ENCODE measurements around the gene EXOC3L1. TPM values are rescaled to one million over a fixed set of nuclear protein-coding genes. Genes with fewer than 3 reads are reported as not detected.

The EXOC3L1 gene
- total RNA-seq, 1 experiment from 2014 or later = not detected

- Histone ChIP-seq H3K4me1 (replicated peaks) (no peaks in the 10 kb centered on the region), H3K27me3 (replicated peaks) (no peaks in the 10 kb centered on the region), H3K4me3 (no peak overlapping the region), H3K27ac (no peak overlapping the region), H3K36me3 (peaks cover 81% of the 10 kb centered on the region), H3K9me3 (replicated peaks) (no peaks in the 10 kb centered on the region; the same call in 1 of the 2 replicates)
- no peak for DNase-seq (ENCODE audit: low read depth in 1 of 2, low spot score in 2 of 2)
Measured at GRCh38 chr16:67137605-67138004, 52.3 kb downstream of the EXOC3L1 start.

Other genes starting within 250 kb of the EXOC3L1 start
- not detected in 2 replicates for gene CES3, start 228.9 kb downstream of the EXOC3L1 start, total RNA-seq (2014; rRNA removed; shearing (Covaris generic))
- gene CES4A, start 201.5 kb downstream of the EXOC3L1 start, total RNA-seq (2014; rRNA removed; shearing (Covaris generic)) = not detected in 2 replicates
- 170 and 181 TPM in 2 replicates for gene CBFB, start 161.0 kb downstream of the EXOC3L1 start, total RNA-seq (2014; rRNA removed; shearing (Covaris generic))
- gene PHAF1, start 80.2 kb downstream of the EXOC3L1 start, total RNA-seq (2014; rRNA removed; shearing (Covaris generic)) = 18.7 and 28.8 TPM in 2 replicates
- 34.5 and 36.1 TPM in 2 replicates for gene B3GNT9, start 39.1 kb downstream of the EXOC3L1 start, total RNA-seq (2014; rRNA removed; shearing (Covaris generic))
- 25.5 and 46.7 TPM in 2 replicates for gene TRADD, start 30.2 kb downstream of the EXOC3L1 start, total RNA-seq (2014; rRNA removed; shearing (Covaris generic))
- gene FBXL8, start 30.2 kb downstream of the EXOC3L1 start, total RNA-seq (2014; rRNA removed; shearing (Covaris generic)) = 11.7 and 24.2 TPM in 2 replicates
- 3.9 and 12.8 TPM in 2 replicates for gene HSF4, start 25.4 kb downstream of the EXOC3L1 start, total RNA-seq (2014; rRNA removed; shearing (Covaris generic))
- 24.1 and 29.7 TPM in 2 replicates for gene NOL3, start 19.6 kb downstream of the EXOC3L1 start, total RNA-seq (2014; rRNA removed; shearing (Covaris generic))
- 8.1 and 11.3 TPM in 2 replicates for gene MATCAP1, start 6.2 kb downstream of the EXOC3L1 start, total RNA-seq (2014; rRNA removed; shearing (Covaris generic))
- gene E2F4, start 2.0 kb upstream of the EXOC3L1 start, total RNA-seq (2014; rRNA removed; shearing (Covaris generic)) = 77.0 and 93.8 TPM in 2 replicates
- 0.72 and 1.1 TPM in 2 replicates for gene ELMO3, start 9.0 kb upstream of the EXOC3L1 start, total RNA-seq (2014; rRNA removed; shearing (Covaris generic))
- gene TMEM208, start 37.0 kb upstream of the EXOC3L1 start, total RNA-seq (2014; rRNA removed; shearing (Covaris generic)) = 38.7 and 38.9 TPM in 2 replicates
- 15.8 and 18.5 TPM in 2 replicates for gene FHOD1, start 57.3 kb upstream of the EXOC3L1 start, total RNA-seq (2014; rRNA removed; shearing (Covaris generic))
- 1.2 and 1.6 TPM in 2 replicates for gene SLC9A5, start 58.8 kb upstream of the EXOC3L1 start, total RNA-seq (2014; rRNA removed; shearing (Covaris generic))
- gene PLEKHG4, start 89.4 kb upstream of the EXOC3L1 start, total RNA-seq (2014; rRNA removed; shearing (Covaris generic)) = 5.0 and 15.1 TPM in 2 replicates
- 0.03 TPM in 1 of 2 replicates, not detected in the other for gene KCTD19, start 136.6 kb upstream of the EXOC3L1 start, total RNA-seq (2014; rRNA removed; shearing (Covaris generic))
- gene LRRC36, start 136.7 kb upstream of the EXOC3L1 start, total RNA-seq (2014; rRNA removed; shearing (Covaris generic)) = not detected in 2 replicates
- gene TPPP3, start 203.4 kb upstream of the EXOC3L1 start, total RNA-seq (2014; rRNA removed; shearing (Covaris generic)) = not detected in 2 replicates
- 1.0 and 4.4 TPM in 2 replicates for gene ZDHHC1, start 226.3 kb upstream of the EXOC3L1 start, total RNA-seq (2014; rRNA removed; shearing (Covaris generic))
- gene HSD11B2, start 241.0 kb upstream of the EXOC3L1 start, total RNA-seq (2014; rRNA removed; shearing (Covaris generic)) = not detected in 2 replicates

Measured in SJSA1 (cell line).